Measurements from ENCODE around the gene POLR2E. TPM values are rescaled to one million over a fixed set of nuclear protein-coding genes. Genes with fewer than 3 reads are reported as not detected.

Gene POLR2E
- total and polyA plus RNA-seq, 10 of the 15 experiments (the other 5 are each of a cell fraction or from before 2014, with no cell fraction given): 4.0 to 487 (median 200) TPM

DNA sequence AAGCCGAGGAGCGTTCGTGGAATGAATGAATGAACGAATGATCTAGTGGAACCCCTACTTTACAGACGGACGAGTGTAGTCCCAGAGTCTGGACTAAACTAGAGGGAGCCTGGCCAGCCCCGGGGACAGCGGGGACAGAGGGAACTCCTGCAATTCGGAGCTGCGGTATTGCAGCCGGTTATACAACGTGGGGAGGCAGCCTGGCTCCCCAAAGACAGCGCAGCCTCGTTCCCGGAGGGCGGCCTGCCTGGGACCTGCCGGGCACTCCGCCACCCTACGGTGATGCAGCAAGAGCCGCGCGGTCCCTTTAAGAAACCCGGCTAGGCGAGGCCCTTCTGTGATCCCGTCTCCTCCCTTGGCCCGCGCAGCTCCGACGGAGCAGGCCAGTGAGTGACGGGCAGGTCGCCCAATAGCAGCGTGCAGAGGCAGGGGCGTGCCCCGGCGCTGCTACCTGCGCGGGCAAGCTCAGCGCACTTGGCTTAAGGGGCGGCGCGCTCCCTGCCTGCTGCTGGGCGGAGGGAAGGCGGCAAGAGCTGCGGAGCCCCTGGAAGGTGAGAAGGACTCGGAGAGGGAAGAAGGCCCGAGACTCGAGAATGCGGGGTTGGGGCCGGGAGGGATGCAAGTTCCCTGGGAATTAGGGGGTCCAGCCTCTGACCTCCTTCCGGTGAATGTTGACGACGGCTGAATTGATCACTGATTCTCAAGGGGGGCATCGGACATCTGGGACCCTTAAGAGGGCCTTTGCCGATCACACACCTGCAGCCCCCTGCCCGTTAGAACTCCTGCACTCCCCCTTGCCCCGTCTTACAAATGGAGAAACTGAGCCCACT lies 55.3 kb downstream of the POLR2E start, which contains the start of gene ABCA7 (continued):
- TF ChIP-seq, protein P1, sequence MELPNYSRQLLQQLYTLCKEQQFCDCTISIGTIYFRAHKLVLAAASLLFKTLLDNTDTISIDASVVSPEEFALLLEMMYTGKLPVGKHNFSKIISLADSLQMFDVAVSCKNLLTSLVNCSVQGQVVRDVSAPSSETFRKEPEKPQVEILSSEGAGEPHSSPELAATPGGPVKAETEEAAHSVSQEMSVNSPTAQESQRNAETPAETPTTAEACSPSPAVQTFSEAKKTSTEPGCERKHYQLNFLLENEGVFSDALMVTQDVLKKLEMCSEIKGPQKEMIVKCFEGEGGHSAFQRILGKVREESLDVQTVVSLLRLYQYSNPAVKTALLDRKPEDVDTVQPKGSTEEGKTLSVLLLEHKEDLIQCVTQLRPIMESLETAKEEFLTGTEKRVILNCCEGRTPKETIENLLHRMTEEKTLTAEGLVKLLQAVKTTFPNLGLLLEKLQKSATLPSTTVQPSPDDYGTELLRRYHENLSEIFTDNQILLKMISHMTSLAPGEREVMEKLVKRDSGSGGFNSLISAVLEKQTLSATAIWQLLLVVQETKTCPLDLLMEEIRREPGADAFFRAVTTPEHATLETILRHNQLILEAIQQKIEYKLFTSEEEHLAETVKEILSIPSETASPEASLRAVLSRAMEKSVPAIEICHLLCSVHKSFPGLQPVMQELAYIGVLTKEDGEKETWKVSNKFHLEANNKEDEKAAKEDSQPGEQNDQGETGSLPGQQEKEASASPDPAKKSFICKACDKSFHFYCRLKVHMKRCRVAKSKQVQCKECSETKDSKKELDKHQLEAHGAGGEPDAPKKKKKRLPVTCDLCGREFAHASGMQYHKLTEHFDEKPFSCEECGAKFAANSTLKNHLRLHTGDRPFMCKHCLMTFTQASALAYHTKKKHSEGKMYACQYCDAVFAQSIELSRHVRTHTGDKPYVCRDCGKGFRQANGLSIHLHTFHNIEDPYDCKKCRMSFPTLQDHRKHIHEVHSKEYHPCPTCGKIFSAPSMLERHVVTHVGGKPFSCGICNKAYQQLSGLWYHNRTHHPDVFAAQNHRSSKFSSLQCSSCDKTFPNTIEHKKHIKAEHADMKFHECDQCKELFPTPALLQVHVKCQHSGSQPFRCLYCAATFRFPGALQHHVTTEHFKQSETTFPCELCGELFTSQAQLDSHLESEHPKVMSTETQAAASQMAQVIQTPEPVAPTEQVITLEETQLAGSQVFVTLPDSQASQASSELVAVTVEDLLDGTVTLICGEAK (IDR thresholded peaks at IDR 0.05; ENCODE audit: borderline replicate concordance): no peak; the same call in 1 of the 2 replicates
- TF ChIP-seq SUPT20H (IDR thresholded peaks at IDR 0.05; ENCODE audit: borderline replicate concordance, control insufficient read depth, low read depth, low read length): no peak
- peak; percentile 79; the same call in 1 of the 2 replicates for TF ChIP-seq CHD1 (IDR thresholded peaks at IDR 0.05; ENCODE audit: low read depth, low read length)
- TF ChIP-seq CREM (IDR thresholded peaks at IDR 0.05; ENCODE audit: low read depth): peak; percentile 67
- TF ChIP-seq CREB1 (IDR thresholded peaks at IDR 0.05; ENCODE audit: low read depth): peak; percentile 74; the same call in 1 of the 2 replicates
- no peak for TF ChIP-seq STAT3 (IDR thresholded peaks at IDR 0.05; ENCODE audit: low read depth, low read length)
- TF ChIP-seq POLR2AphosphoS2 (IDR thresholded peaks at IDR 0.05; ENCODE audit: low read depth, low read length): peak; percentile 85
- no peak for TF ChIP-seq GABPA (IDR thresholded peaks at IDR 0.05; ENCODE audit: low read depth)
- no peak for TF ChIP-seq RAD51 (IDR thresholded peaks at IDR 0.05)
- TF ChIP-seq ZNF384 (IDR thresholded peaks at IDR 0.05; ENCODE audit: borderline replicate concordance, low read depth, low read length): no peak
- TF ChIP-seq NR2C1 (IDR thresholded peaks at IDR 0.05): no peak
- TF ChIP-seq, protein P2, sequence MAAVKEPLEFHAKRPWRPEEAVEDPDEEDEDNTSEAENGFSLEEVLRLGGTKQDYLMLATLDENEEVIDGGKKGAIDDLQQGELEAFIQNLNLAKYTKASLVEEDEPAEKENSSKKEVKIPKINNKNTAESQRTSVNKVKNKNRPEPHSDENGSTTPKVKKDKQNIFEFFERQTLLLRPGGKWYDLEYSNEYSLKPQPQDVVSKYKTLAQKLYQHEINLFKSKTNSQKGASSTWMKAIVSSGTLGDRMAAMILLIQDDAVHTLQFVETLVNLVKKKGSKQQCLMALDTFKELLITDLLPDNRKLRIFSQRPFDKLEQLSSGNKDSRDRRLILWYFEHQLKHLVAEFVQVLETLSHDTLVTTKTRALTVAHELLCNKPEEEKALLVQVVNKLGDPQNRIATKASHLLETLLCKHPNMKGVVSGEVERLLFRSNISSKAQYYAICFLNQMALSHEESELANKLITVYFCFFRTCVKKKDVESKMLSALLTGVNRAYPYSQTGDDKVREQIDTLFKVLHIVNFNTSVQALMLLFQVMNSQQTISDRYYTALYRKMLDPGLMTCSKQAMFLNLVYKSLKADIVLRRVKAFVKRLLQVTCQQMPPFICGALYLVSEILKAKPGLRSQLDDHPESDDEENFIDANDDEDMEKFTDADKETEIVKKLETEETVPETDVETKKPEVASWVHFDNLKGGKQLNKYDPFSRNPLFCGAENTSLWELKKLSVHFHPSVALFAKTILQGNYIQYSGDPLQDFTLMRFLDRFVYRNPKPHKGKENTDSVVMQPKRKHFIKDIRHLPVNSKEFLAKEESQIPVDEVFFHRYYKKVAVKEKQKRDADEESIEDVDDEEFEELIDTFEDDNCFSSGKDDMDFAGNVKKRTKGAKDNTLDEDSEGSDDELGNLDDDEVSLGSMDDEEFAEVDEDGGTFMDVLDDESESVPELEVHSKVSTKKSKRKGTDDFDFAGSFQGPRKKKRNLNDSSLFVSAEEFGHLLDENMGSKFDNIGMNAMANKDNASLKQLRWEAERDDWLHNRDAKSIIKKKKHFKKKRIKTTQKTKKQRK (IDR thresholded peaks at IDR 0.05; ENCODE audit: low read depth, low read length): 0 out of 2 replicates have a peak, but pooled peaks have one; percentile 38
- no peak for TF ChIP-seq ESRRA (IDR thresholded peaks at IDR 0.05; ENCODE audit: low read length)
- TF ChIP-seq HDAC2 (IDR thresholded peaks at IDR 0.05): no peak
- no peak; the same call in 1 of the 2 replicates for TF ChIP-seq SMAD5 (IDR thresholded peaks at IDR 0.05; ENCODE audit: low read depth)
- TF ChIP-seq, protein P3, sequence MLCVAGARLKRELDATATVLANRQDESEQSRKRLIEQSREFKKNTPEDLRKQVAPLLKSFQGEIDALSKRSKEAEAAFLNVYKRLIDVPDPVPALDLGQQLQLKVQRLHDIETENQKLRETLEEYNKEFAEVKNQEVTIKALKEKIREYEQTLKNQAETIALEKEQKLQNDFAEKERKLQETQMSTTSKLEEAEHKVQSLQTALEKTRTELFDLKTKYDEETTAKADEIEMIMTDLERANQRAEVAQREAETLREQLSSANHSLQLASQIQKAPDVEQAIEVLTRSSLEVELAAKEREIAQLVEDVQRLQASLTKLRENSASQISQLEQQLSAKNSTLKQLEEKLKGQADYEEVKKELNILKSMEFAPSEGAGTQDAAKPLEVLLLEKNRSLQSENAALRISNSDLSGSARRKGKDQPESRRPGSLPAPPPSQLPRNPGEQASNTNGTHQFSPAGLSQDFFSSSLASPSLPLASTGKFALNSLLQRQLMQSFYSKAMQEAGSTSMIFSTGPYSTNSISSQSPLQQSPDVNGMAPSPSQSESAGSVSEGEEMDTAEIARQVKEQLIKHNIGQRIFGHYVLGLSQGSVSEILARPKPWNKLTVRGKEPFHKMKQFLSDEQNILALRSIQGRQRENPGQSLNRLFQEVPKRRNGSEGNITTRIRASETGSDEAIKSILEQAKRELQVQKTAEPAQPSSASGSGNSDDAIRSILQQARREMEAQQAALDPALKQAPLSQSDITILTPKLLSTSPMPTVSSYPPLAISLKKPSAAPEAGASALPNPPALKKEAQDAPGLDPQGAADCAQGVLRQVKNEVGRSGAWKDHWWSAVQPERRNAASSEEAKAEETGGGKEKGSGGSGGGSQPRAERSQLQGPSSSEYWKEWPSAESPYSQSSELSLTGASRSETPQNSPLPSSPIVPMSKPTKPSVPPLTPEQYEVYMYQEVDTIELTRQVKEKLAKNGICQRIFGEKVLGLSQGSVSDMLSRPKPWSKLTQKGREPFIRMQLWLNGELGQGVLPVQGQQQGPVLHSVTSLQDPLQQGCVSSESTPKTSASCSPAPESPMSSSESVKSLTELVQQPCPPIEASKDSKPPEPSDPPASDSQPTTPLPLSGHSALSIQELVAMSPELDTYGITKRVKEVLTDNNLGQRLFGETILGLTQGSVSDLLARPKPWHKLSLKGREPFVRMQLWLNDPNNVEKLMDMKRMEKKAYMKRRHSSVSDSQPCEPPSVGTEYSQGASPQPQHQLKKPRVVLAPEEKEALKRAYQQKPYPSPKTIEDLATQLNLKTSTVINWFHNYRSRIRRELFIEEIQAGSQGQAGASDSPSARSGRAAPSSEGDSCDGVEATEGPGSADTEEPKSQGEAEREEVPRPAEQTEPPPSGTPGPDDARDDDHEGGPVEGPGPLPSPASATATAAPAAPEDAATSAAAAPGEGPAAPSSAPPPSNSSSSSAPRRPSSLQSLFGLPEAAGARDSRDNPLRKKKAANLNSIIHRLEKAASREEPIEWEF (IDR thresholded peaks at IDR 0.05; ENCODE audit: insufficient replicate concordance, low read depth, low read length): no peak
- TF ChIP-seq STAT1 (conservative IDR thresholded peaks at IDR 0.05): no peak

Measured in GM12878 (cell line).